Endothelial cell of umbilical vein (primary cell): ENCODE data around the gene YTHDF1.
A peak's percentile ranks its signal among the peaks of the same experiment; 100 is the strongest.

Source experiments
- CTCF ChIP-seq, 2 donors: IDR thresholded peaks; 1 replicate in 1 of 2; 2 replicates in 1 of 2; pipeline ENCODE4 v1.5.1; 2011; ENCODE audit warnings: low read length in 2 of 2, mild to moderate bottlenecking in 2 of 2, moderate library complexity in 2 of 2, control low read depth in 1 of 2, inconsistent platforms in 1 of 2, low read depth in 1 of 2; ENCODE audit not compliant: insufficient read depth in 1 of 2; ENCODE audit errors: extremely low read depth in 1 of 2
- EZH2 ChIP-seq: IDR thresholded peaks from 2 replicates; pipeline ENCODE4 v1.6.1; 2012; ENCODE audit warnings: borderline replicate concordance, low read depth, mild to moderate bottlenecking, moderate library complexity, low read length, inconsistent platforms; ENCODE audit not compliant: severe bottlenecking
- POLR2AphosphoS5 ChIP-seq: IDR thresholded peaks from 2 replicates; pipeline ENCODE4 v1.6.1; 2012; ENCODE audit warnings: low read depth, mild to moderate bottlenecking, control low read depth, low read length, moderate library complexity; ENCODE audit not compliant: insufficient read depth

- TF ChIP-seq CTCF (IDR thresholded peaks at IDR 0.05; ENCODE audit: extremely low read depth in 1 of 2, insufficient read depth in 1 of 2, low read depth in 1 of 2, low read length in 2 of 2) (peak in 1 of 2 donors; percentile 38), EZH2 (no peak), POLR2AphosphoS5 (no peak)
Measured at GRCh38 chr20:63172726-63173125, 43.2 kb downstream of the YTHDF1 start.
